GM19238 (cell line): ENCODE measurements around the gene CDH15.

ENCODE experiments used
- DNase-seq: peaks from one replicate; pipeline ENCODE4 v3.0.0; 2011; ENCODE audit warnings: low spot score; ENCODE audit not compliant: insufficient read length

The CDH15 gene

GRCh38 chr16:89198417-89199240 lies 27.1 kb downstream of the CDH15 start:
- DNase-seq: no peak

GRCh38 chr16:89199241-89200123 lies 27.9 kb downstream of the CDH15 start:
- no peak for DNase-seq

GRCh38 chr16:89200124-89200849 lies 28.7 kb downstream of the CDH15 start, which contains the start of gene SLC22A31:
TSS of gene SLC22A31 (minus strand) at chr16:89200537. CDS start at chr16:89200501, 36 bp downstream.
- DNase-seq: no peak

GRCh38 chr16:89200850-89201411 lies 29.4 kb downstream of the CDH15 start:
- no peak for DNase-seq

- peak; percentile 89 for DNase-seq
Measured at GRCh38 chr16:89201439-89202377, 30.2 kb downstream of the CDH15 start.

GRCh38 chr16:89202422-89203215 lies 31.1 kb downstream of the CDH15 start:
- no peak for DNase-seq

GRCh38 chr16:89207993-89208392 lies 36.4 kb downstream of the CDH15 start:
- DNase-seq: no peak

GRCh38 chr16:89209522-89210044 lies 38.0 kb downstream of the CDH15 start:
- no peak for DNase-seq

- DNase-seq: no peak
Measured at GRCh38 chr16:89210165-89210903, 38.8 kb downstream of the CDH15 start.

- DNase-seq: no peak
Measured at GRCh38 chr16:89210904-89211515, 39.5 kb downstream of the CDH15 start.

- peak; percentile 77 for DNase-seq
Measured at GRCh38 chr16:89216315-89217137, 45.0 kb downstream of the CDH15 start.

GRCh38 chr16:89217138-89217387 lies 45.5 kb downstream of the CDH15 start:
- DNase-seq: no peak

- peak; percentile 96 for DNase-seq
Measured at GRCh38 chr16:89217388-89218191, 46.0 kb downstream of the CDH15 start, which contains the start of gene ZNF778. TSS of gene ZNF778 (plus strand) at chr16:89217703. CDS start at chr16:89221128, 3,425 bp downstream.

GRCh38 chr16:89219365-89219764 lies 47.8 kb downstream of the CDH15 start:
- no peak for DNase-seq

- DNase-seq: no peak
Measured at GRCh38 chr16:89221604-89222003, 50.1 kb downstream of the CDH15 start.

- no peak for DNase-seq
Measured at GRCh38 chr16:89222931-89223330, 51.4 kb downstream of the CDH15 start.
